NCI-H524 (cell line): ENCODE results near the gene ABCC6.
"Not testable (repeated sequence)": the region's sequence is repeated elsewhere in the genome, so short reads cannot be mapped to it uniquely, and the experiment has no call there.

Source experiments
- DNase-seq, 2 experiments: peaks; one replicate each; lab custom pipeline; 2025; lab: John Stamatoyannopoulos, UW

The ABCC6 gene

DNA sequence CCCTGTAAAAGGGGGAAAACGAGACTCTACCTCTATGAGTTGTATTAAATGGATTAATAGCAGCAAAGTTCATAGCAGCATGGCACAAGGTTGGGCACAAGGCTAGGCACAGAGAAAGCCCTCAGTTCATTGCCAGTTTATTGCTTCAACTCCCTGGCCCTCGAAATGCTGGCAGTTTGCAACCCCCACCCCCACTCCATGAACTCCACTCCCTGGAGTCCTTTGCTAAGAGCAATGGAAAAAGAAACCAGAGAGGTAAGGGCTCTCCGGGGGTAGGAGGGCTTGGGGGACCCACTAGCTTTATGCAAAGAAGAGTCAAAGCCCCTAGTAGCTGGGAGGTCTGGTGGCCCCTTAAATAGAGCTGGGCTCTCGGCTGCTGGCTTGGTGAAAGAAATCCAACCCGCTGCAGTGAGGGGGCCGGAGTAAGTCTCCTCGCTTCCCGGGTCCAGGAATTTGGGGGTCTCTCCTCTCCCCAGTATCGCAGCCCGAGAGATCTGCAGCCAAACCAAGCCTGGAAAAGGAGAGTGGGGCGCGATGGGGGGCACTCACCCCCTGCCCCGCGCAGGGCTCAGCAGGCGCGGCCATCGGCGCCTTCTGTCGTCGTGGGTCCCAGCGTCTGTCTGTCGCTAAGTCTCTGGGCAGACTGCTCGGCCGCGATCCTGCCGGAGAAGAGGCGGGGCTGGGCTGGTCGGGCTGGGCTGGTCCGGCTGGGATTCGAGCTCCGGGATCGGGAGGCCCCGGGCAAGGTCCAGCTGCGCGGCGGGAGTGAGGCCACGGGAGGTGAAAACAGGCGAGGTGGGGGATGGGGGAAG lies at the start of gene ABCC6:
Gene ABCC6, minus strand, starts transcription at position 645 of the 812 bp plus-strand sequence. Its CDS starts 60 bp downstream, at position 585.
- DNase-seq: not testable (repeated sequence)

GRCh38 chr16:16272573-16273221 lies 49.4 kb upstream of the ABCC6 start:
- not testable (repeated sequence) for DNase-seq

DNA sequence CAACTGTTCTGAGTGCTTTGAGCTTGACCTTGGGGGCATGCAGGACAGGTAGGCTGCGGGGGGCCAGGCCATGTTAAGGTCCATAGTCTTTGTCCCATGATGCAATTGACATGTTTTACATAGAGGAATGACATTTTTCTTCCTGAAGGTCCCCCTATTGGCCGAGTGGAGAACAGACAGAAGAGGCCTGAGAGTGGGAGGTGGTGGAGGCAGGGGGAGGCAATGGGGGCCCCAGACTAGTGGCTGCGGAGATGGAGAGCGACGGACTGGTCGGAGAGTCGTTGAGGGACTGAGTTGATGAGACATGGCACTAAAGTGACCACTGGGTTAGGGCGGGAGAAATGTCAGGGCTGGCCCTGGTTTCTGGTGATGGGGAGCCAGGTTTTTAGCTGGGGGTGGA lies 48.4 kb upstream of the ABCC6 start:
- DNase-seq: not testable (repeated sequence)

GRCh38 chr16:16268185-16268808 lies 45.0 kb upstream of the ABCC6 start:
- not testable (repeated sequence) for DNase-seq

- DNase-seq: not testable (repeated sequence)
Measured at GRCh38 chr16:16267708-16268107, 44.4 kb upstream of the ABCC6 start.

- not testable (repeated sequence) for DNase-seq
Measured at GRCh38 chr16:16265044-16265443, 41.8 kb upstream of the ABCC6 start.

DNA sequence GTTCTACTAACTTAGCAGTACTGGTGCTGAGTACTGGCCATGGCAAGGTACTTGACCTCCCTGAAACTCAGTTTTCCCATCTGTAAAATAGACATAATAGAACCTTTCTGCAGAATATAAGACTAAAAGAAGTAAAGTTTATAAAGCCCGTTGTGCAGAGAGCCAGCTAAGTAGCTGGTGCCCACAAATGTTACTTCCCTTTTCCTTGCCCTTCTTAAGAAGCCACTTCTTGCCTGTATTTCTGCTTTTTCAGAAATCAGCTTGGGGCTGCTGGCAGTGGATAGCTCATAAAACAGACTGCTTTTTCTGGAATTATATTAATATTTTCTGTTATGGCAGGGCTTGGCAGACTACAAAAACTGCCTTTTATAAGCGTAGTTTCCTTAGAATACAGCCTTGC lies 40.7 kb upstream of the ABCC6 start:
- DNase-seq: not testable (repeated sequence)

DNA sequence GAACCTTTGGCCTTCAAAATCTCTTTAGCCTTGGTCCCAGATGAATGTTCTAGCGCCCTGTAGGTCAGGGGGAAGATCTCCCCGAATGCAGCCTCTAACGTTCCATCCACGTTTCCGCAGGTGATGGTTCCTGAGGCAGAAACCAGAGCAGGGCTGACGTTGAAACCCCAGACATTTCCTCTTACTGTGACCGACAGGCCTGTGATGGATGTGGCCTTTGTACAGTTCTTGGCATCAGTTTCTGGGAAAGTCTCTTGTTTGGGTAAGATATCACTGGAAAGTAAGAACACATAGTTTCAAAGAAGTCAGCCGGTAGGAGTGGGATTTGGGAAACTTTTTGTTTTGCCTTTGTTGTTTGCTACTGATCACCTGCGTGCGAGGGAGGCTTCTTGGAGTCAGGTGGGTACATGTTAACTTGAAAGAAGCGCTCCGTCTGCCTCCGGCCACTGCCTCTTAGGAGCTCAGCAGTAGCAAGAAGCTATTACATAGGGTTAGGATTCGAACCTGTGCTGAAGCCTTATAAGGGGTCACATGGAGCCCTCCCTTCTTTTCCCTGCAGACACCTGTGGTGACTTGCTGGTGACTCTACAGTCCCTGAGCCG lies 39.8 kb upstream of the ABCC6 start:
- DNase-seq: not testable (repeated sequence)

GRCh38 chr16:16259971-16260370 lies 36.7 kb upstream of the ABCC6 start:
- not testable (repeated sequence) for DNase-seq

DNA sequence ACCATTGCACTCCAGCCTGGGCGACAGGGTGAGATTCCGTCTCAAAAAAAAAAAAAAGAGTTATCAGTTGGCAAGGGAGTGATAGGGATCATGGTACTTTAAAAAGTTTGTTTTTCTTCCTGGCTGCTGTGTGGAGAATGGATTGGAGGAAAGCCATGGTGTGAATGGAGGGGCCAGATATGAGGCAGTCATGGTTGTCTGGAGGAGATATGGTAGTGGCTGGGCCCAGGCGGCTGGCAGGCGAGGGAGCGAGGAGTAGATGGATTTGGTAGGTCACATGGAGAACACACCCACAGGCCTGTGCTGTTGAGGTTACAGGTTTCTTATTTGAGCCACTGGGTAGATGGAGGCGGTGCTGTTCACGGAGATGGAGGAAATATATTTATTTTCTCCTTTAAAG lies 35.5 kb upstream of the ABCC6 start:
- DNase-seq: not testable (repeated sequence)

DNA sequence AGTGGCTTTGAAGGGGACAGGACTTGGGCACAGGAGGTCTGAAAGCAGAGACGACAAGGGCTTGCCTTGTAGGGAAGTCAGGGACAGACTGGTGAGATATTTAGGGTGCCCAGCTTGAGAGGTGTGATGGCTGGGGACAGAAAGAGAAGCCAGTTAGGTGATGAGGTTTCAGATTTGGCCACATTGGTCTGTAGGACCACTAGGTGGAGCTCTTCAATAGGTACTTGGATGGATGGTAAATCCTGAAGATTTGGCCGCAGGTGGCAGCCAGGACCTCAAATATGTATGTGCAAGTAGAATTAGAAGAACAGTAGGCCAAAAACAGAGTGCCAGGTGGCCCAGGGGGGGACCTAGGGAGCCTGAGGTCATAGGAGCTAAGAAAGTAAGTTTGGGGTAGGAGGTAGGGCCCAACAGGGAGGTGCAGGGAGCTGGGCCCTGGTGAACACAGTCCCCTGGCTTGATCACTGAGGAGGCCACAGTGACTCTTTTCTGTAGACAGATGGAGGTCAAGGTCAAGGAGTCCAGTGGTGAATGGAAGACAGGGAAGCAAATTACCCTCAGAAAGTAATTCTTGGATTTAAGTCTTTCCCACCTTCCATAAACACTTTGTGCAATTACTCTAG lies 34.1 kb upstream of the ABCC6 start:
- DNase-seq: not testable (repeated sequence)

DNA sequence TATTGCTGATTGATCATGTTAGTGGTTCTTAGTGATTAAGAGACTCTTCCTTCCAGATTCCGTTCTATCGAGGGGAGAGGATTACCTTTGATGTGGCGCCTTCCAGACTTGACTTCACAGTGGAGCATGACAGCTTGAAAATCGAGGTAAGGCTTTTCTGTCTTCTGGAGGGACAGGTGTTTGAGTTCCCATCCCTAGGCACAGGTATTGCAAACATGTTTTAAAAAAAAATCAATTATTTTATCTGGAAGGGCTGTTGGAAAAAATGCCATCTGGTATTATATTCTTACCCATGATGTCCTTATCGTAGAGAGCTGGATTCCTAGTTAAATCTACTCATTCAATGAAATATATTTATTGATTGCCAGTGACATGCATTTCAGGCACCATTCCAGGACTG lies 29.1 kb upstream of the ABCC6 start:
- DNase-seq: not testable (repeated sequence)

DNA sequence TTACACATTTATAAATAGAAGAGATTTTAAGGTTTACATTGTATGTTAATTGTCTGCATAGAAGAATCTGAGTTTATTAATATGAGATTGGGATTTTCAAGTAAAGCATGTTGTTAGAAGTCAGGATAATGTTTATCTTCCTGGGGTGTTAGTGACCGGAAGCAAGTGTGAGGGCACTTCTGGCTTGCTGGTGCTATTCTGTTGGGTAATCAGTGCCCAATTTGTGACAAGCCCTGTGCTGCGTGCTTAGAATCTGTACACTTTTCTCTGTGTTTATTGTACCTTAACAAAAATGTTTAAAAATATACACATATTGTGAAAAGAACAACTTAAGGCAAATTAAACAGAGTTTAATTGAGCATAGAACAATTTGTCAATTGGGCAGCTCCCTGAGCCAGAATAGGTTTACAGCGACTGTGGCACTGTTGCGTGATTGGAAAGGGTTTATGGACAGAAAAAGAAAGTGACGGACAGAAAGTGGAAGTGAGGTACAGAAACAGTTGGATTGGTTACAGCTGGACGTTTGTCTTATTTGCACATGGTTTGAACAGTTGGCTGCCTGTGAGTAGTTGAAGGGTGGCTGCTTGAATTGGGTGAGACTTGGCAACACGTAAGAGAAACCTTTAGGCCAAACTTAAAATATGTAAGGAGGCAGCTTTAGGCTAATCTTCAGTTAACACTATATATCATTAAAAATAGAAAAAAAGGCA lies 26.5 kb upstream of the ABCC6 start:
- not testable (repeated sequence) for DNase-seq

DNA sequence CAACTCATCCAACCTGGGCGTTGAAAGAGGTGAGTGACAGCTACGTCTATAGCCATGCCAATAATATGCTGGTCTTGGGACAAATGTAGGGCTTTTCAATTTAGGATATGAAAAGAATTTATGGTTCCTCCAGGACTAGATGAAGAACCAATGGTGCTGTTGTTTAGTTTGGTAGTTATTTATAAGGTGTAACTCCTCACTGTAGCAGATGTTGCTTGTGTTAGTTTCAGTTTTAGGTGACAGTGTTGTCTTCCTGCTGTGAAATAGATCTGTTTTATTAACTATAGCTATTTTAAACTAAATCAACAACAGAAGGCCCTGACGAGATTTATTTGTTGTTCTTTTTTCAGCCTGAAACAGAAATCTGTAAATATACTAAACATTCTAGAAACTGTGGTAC lies 24.1 kb upstream of the ABCC6 start:
- not testable (repeated sequence) for DNase-seq

DNA sequence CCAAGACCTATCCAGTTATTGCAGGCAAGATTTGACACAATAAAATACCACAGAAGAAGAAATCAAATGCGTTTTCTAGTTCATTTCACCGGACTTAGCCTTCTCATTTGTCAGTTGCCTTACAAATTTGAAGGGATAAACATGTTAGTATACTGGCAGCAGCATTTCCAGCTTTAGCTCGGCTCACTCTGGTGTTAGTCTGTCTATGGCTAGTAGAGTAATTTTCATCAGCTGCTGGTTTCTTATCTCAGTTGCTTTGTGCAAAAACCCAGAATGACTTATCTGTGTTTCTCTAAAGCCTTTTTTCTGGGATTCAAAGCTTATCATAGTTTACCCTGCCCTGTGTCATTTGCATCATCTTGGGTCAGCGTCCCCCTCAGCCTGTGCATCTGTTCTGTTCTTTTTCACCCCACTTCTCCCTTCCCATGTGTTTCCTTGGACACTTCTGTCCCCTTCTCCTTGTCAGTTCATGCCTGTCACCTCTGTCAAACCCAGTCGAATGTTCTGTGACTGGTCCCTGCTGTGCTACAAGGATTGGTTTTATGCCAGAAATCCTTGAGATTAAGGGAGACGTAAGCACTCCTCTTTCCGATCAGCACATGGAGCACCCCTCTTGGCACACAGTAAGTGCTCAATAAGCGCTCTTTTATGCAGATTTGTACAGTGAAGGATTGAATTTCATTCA lies 23.4 kb upstream of the ABCC6 start:
- not testable (repeated sequence) for DNase-seq

- DNase-seq: not testable (repeated sequence)
Measured at GRCh38 chr16:16243886-16244285, 20.6 kb upstream of the ABCC6 start.

GRCh38 chr16:16240667-16241066 lies 17.4 kb upstream of the ABCC6 start:
- DNase-seq: not testable (repeated sequence)

GRCh38 chr16:16237738-16238137 lies 14.4 kb upstream of the ABCC6 start:
- DNase-seq: not testable (repeated sequence)

DNA sequence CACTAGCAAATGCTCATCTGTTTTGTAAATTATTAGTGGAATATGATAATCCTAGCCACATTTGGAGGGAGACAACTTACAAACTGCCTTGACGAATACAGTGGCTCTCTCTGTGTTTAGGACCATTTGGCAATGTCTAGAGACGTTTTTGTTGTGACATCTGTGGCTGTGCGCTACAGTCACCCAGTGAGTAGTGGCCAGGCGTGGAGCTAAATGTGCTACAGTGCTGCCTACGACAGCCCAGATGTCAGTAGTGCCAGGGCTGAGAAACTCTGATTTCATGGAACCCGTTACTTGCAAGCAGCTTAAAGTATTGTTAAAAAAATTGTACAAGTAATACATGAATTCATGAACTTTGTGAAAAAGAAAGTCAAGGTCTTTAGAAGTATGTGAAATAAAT lies 13.8 kb upstream of the ABCC6 start:
- DNase-seq: not testable (repeated sequence)

GRCh38 chr16:16232692-16233061 lies 9.4 kb upstream of the ABCC6 start:
- not testable (repeated sequence) for DNase-seq
